Measurements from ENCODE around the gene FBN1. TPM values are rescaled to one million over a fixed set of nuclear protein-coding genes. Genes with fewer than 3 reads are reported as not detected.

Gene FBN1
- total RNA-seq, 4 donors from 2014 or later, result 3.9 to 87.0 (median 23.4) TPM

DNA sequence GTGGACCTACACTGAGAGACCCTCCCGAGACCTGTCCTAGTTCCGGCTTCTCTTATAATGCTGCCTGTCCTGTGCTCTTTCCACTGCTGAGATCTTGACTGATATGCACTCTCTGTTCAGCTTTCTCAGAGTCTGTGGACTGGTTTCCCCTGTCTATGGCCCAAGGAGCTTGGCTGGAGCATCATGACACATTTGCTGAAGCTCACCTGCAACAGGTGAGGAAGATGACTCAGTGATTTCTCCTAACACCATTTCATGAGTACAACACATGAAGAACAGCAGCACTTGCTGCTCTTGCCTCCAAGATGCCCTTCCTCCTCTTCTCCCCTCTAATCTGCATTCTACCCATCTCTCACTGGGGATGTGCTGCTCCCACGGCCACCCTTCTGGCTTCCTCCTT is 222.2 kb downstream of the FBN1 start:
- no peak for DNase-seq
- Histone ChIP-seq H3K4me1 (peaks cover 0 to 12% (median 9%) of the 10 kb centered on the region in 3 donors), H3K4me3 (no peak overlapping the region), H3K9me3 (no peaks in the 10 kb centered on the region), H3K36me3 (peaks cover 0 to 49% (median 0%) of the 10 kb centered on the region in 3 donors), H3K27me3 (no peaks in the 10 kb centered on the region), H3K27ac (no peak overlapping the region)
- TF ChIP-seq, protein P1, sequence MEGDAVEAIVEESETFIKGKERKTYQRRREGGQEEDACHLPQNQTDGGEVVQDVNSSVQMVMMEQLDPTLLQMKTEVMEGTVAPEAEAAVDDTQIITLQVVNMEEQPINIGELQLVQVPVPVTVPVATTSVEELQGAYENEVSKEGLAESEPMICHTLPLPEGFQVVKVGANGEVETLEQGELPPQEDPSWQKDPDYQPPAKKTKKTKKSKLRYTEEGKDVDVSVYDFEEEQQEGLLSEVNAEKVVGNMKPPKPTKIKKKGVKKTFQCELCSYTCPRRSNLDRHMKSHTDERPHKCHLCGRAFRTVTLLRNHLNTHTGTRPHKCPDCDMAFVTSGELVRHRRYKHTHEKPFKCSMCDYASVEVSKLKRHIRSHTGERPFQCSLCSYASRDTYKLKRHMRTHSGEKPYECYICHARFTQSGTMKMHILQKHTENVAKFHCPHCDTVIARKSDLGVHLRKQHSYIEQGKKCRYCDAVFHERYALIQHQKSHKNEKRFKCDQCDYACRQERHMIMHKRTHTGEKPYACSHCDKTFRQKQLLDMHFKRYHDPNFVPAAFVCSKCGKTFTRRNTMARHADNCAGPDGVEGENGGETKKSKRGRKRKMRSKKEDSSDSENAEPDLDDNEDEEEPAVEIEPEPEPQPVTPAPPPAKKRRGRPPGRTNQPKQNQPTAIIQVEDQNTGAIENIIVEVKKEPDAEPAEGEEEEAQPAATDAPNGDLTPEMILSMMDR (IDR thresholded peaks at IDR 0.05), result no peak
- no peak for TF ChIP-seq POLR2A (IDR thresholded peaks at IDR 0.05)
- WGBS, 2 donors, result 82 to 100% methylated on average over 3 of the region's 3 CpGs
- intact Hi-C loops (cut with DNase I), result no loop called here

GRCh38 chr15:48422401-48422800 is 223.1 kb downstream of the FBN1 start:
- H3K36me3 ChIP-seq, result peaks cover 0 to 43% (median 0%) of the 10 kb centered on the region in 3 donors
- no peaks in the 10 kb centered on the region for H3K27me3 ChIP-seq
- no peak overlapping the region for H3K27ac ChIP-seq
- no peak overlapping the region for H3K4me3 ChIP-seq
- intact Hi-C loops (cut with DNase I), result no loop called here
- H3K4me1 ChIP-seq, result peaks cover 0 to 12% (median 9%) of the 10 kb centered on the region in 3 donors
- TF ChIP-seq, protein P1 (IDR thresholded peaks at IDR 0.05), result no peak
- no peak for TF ChIP-seq POLR2A (IDR thresholded peaks at IDR 0.05)
- WGBS, 2 donors, result 28 to 33% methylated on average over 3 of the region's 3 CpGs
- no peak for DNase-seq
- H3K9me3 ChIP-seq, result no peaks in the 10 kb centered on the region

DNA sequence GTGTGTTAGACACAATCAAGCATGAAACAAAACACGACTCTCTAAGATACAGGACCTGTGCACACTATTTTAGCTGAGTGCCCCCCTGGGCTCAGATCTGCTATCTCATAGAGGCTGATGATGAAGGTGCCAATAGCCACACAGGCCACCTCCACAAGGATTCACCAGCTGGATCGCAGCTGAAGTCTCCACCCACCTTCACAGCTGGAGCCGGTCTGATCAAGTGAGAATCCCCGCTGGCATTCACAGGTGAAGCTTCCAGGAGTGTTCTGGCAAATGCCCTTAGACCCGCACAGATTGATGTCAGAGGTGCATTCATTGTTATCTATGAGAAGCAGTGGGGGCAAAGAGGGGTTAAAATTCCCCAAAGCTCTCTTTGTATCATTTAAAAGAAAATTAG is 224.1 kb downstream of the FBN1 start:
- Histone ChIP-seq H3K27me3 (no peaks in the 10 kb centered on the region), H3K9me3 (no peaks in the 10 kb centered on the region), H3K36me3 (peaks cover 0 to 41% (median 0%) of the 10 kb centered on the region in 3 donors), H3K27ac (no peak overlapping the region), H3K4me3 (no peak overlapping the region), H3K4me1 (peaks cover 0 to 15% (median 10%) of the 10 kb centered on the region in 3 donors)
- no peak for DNase-seq
- 92 to 93% methylated on average over 3 to 5 of the region's 5 CpGs for WGBS, 2 donors
- no peak for TF ChIP-seq POLR2A (IDR thresholded peaks at IDR 0.05)
- TF ChIP-seq, protein P1 (IDR thresholded peaks at IDR 0.05), result no peak
- intact Hi-C loops (cut with DNase I), result no loop called here

DNA sequence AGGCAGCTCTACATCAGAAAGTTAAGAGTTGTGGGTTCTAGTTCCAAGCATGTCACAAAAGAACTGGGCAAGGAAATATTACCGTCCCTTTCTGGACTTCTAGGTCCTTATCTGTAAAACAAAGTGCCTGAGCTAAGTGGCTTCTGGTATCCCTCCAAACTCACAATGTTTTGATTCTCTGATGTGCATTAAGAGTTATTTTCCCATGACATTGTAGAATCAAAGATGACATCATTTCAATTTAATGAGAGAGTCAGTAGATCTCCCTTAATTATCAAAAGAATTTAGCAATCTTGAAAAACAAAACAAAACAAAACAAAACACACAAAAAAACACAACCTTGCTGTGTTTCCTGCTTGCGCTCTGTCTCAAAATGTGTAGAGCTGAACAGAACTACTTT is 225.6 kb downstream of the FBN1 start:
- WGBS, 2 donors, result 84 to 94% methylated on average over 2 of the region's 2 CpGs
- intact Hi-C loops (cut with DNase I), result no loop called here
- Histone ChIP-seq H3K27ac (no peak overlapping the region), H3K9me3 (no peaks in the 10 kb centered on the region), H3K4me3 (no peak overlapping the region), H3K27me3 (no peaks in the 10 kb centered on the region), H3K36me3 (peaks cover 0 to 35% (median 0%) of the 10 kb centered on the region in 3 donors), H3K4me1 (peaks cover 7 to 30% (median 21%) of the 10 kb centered on the region in 3 donors)
- no peak for DNase-seq
- TF ChIP-seq POLR2A (IDR thresholded peaks at IDR 0.05), result no peak
- TF ChIP-seq, protein P1 (IDR thresholded peaks at IDR 0.05), result no peak

GRCh38 chr15:48418343-48418742 is 227.2 kb downstream of the FBN1 start:
- WGBS, 2 donors, result 51 to 72% methylated on average over 3 of the region's 3 CpGs
- H3K36me3 ChIP-seq, result peaks cover 0 to 31% (median 0%) of the 10 kb centered on the region in 3 donors
- DNase-seq, result no peak
- intact Hi-C loops (cut with DNase I), result no loop called here
- H3K4me3 ChIP-seq, result no peak overlapping the region
- no peaks in the 10 kb centered on the region for H3K9me3 ChIP-seq
- H3K27me3 ChIP-seq, result no peaks in the 10 kb centered on the region
- H3K27ac ChIP-seq, result no peak overlapping the region
- TF ChIP-seq, protein P1 (IDR thresholded peaks at IDR 0.05), result no peak
- no peak for TF ChIP-seq POLR2A (IDR thresholded peaks at IDR 0.05)
- peaks cover 7 to 31% (median 20%) of the 10 kb centered on the region in 3 donors for H3K4me1 ChIP-seq

Measured in esophagus squamous epithelium (tissue), 5 donors.